ENCODE results near the gene PACS2. TPM values are rescaled to one million over a fixed set of nuclear protein-coding genes. Genes with fewer than 3 reads are reported as not detected.

Gene PACS2
- total and polyA plus RNA-seq, 2 of the 8 experiments (the other 6 are each of a cell fraction or from before 2014, with no cell fraction given): 38.0 to 62.8 TPM

DNA sequence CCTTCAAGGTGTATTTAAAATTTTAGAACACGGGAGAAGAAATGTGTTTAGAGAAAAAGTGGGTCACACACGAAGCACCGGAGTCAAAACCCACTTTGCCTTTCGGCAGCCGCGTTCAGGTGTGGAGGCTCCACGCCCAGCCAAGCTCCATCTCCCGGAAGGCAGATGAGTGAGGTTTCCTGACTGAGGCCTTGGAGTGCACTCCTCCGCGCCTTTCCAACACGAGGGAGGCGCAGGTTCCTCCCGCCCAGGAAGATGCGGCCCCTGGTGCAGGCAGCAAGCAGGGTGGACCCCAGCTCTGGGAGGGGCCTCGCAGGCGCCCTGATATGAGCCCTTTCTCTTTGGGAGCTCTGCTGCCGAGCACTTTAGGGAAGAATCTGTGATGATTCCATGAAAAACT lies 127.6 kb downstream of the PACS2 start (continued):
- TF ChIP-seq CHD7 (IDR thresholded peaks at IDR 0.05; ENCODE audit: insufficient replicate concordance, low read length): no peak
- no peak for TF ChIP-seq CBX8 (IDR thresholded peaks at IDR 0.05; ENCODE audit: borderline replicate concordance, low read depth, low read length)
- TF ChIP-seq POLR2AphosphoS5 (IDR thresholded peaks at IDR 0.05; ENCODE audit: low read depth, low read length): no peak
- TF ChIP-seq FOSL1 (IDR thresholded peaks at IDR 0.05; ENCODE audit: insufficient read depth, low read depth, low read length): no peak
- TF ChIP-seq GTF2F1 (IDR thresholded peaks at IDR 0.05; ENCODE audit: borderline replicate concordance, low read depth, low read length): no peak
- no peak for TF ChIP-seq SIX5 (IDR thresholded peaks at IDR 0.05; ENCODE audit: low read depth, low read length)
- no peak for TF ChIP-seq SRF (IDR thresholded peaks at IDR 0.05; ENCODE audit: low read depth, low read length)
- TF ChIP-seq CBX5 (IDR thresholded peaks at IDR 0.05; ENCODE audit: low read depth, low read length): no peak
- TF ChIP-seq KDM4A (IDR thresholded peaks at IDR 0.05; ENCODE audit: low read depth, low read length, severe bottlenecking): no peak

Data from H1 (cell line).